Loucy (cell line): Measurements from ENCODE around the gene ANXA3.

ENCODE experiments used
- CTCF ChIP-seq: fragments of 200-600 bp; sonication (generic); conservative IDR thresholded peaks from 2 replicates; pipeline ENCODE4 v1.5.1; 2014; ENCODE audit warnings: mild to moderate bottlenecking, antibody characterized with exemption, low read length
- EZH2phosphoT487 ChIP-seq: fragments of 200-600 bp; IDR thresholded peaks from 2 replicates; pipeline ENCODE4 v1.6.1; 2018; ENCODE audit warnings: antibody characterized with exemption, mild to moderate bottlenecking, moderate library complexity, borderline replicate concordance

- TF ChIP-seq CTCF (no peak), EZH2phosphoT487 (no peak)
Measured at GRCh38 chr4:78510108-78510507, 41.5 kb upstream of the ANXA3 start.
